SK-N-SH treated with all-trans-retinoic acid at 6 μM for 48 hours (cell line): ENCODE results near the gene SGIP1.
A peak's percentile ranks its signal among the peaks of the same experiment; 100 is the strongest.

Source experiments
- ATAC-seq: fragments of 200-7000 bp; cut with Tn5 transposase; 3 replicates; pipeline ENCODE4 v1.9.1; 2020; ENCODE audit warnings: mild to moderate bottlenecking, moderate library complexity
- ARNTL ChIP-seq: fragments of 450-650 bp; formaldehyde crosslinking; IDR thresholded peaks from 2 replicates; pipeline ENCODE4 v1.5.0; 2020; ENCODE audit warnings: low read depth, mild to moderate bottlenecking, moderate library complexity, borderline replicate concordance
- BACH2 ChIP-seq: fragments of 250-450 bp; sonication (Bioruptor Pico); IDR thresholded peaks from 2 replicates; pipeline ENCODE4 v1.9.0; 2021; ENCODE audit warnings: mild to moderate bottlenecking, borderline replicate concordance
- CSDC2 ChIP-seq: fragments of 250-450 bp; sonication (Bioruptor Pico); IDR thresholded peaks from 2 replicates; pipeline ENCODE4 v1.5.0; 2020; ENCODE audit warnings: mild to moderate bottlenecking, moderate library complexity
- ESRRG ChIP-seq: fragments of 250-450 bp; sonication (Bioruptor Pico); IDR thresholded peaks from 2 replicates; pipeline ENCODE4 v1.6.1; 2021; ENCODE audit warnings: mild to moderate bottlenecking
- GLIS3 ChIP-seq: fragments of 250-450 bp; sonication (Bioruptor Pico); IDR thresholded peaks from 2 replicates; pipeline ENCODE4 v1.5.0; 2020; ENCODE audit warnings: mild to moderate bottlenecking, moderate library complexity
- ISL1 ChIP-seq: fragments of 250-450 bp; sonication (Bioruptor Pico); IDR thresholded peaks from 2 replicates; pipeline ENCODE4 v2.1.2; 2022; ENCODE audit warnings: mild to moderate bottlenecking, moderate library complexity
- OSR1 ChIP-seq: fragments of 250-450 bp; sonication (Bioruptor Pico); IDR thresholded peaks from 2 replicates; pipeline ENCODE4 v1.8.0; 2022; ENCODE audit warnings: moderate library complexity, mild to moderate bottlenecking, inconsistent platforms
- PPARA ChIP-seq: fragments of 250-450 bp; sonication (Bioruptor Pico); IDR thresholded peaks from 2 replicates; pipeline ENCODE4 v1.5.0; 2020; ENCODE audit warnings: mild to moderate bottlenecking, borderline replicate concordance
- RARB ChIP-seq: fragments of 250-450 bp; sonication (Bioruptor Pico); IDR thresholded peaks from 2 replicates; pipeline ENCODE4 v1.8.0; 2021; ENCODE audit warnings: mild to moderate bottlenecking, moderate library complexity
- SNAI2 ChIP-seq: fragments of 250-450 bp; sonication (Bioruptor Pico); IDR thresholded peaks from 2 replicates; pipeline ENCODE4 v1.5.0; 2020; ENCODE audit warnings: mild to moderate bottlenecking, moderate library complexity
- TCF4 ChIP-seq: fragments of 250-450 bp; sonication (Bioruptor Pico); IDR thresholded peaks from 2 replicates; pipeline ENCODE4 v1.8.0; 2021; ENCODE audit warnings: mild to moderate bottlenecking, moderate library complexity, borderline replicate concordance
- ZFP3 ChIP-seq: fragments of 250-450 bp; sonication (Bioruptor Pico); IDR thresholded peaks from 2 replicates; pipeline ENCODE4 v1.5.0; 2020; ENCODE audit warnings: mild to moderate bottlenecking, moderate library complexity
- ZNF70 ChIP-seq: fragments of 450-650 bp; formaldehyde crosslinking; IDR thresholded peaks from 2 replicates; pipeline ENCODE4 v1.5.0; 2020; ENCODE audit warnings: mild to moderate bottlenecking, moderate library complexity
- TF ChIP-seq, protein P1 (sequence below): fragments of 250-450 bp; sonication (Bioruptor Pico); IDR thresholded peaks from 2 replicates; pipeline ENCODE4 v1.5.0; 2020; ENCODE audit warnings: mild to moderate bottlenecking, moderate library complexity
- TF ChIP-seq, protein P2 (sequence below): fragments of 250-450 bp; sonication (Bioruptor Pico); IDR thresholded peaks from 2 replicates; pipeline ENCODE4 v1.5.1; 2020; ENCODE audit warnings: low read depth, mild to moderate bottlenecking, moderate library complexity
- TF ChIP-seq, protein P3 (sequence below): fragments of 250-450 bp; sonication (Bioruptor Pico); IDR thresholded peaks from 2 replicates; pipeline ENCODE4 v1.5.1; 2021; ENCODE audit warnings: mild to moderate bottlenecking, moderate library complexity
- TF ChIP-seq, protein P4 (sequence below): fragments of 250-450 bp; sonication (Bioruptor Pico); IDR thresholded peaks from 2 replicates; pipeline ENCODE4 v1.8.0; 2021; ENCODE audit warnings: low read depth, mild to moderate bottlenecking, moderate library complexity, borderline replicate concordance

SGIP1 gene

DNA sequence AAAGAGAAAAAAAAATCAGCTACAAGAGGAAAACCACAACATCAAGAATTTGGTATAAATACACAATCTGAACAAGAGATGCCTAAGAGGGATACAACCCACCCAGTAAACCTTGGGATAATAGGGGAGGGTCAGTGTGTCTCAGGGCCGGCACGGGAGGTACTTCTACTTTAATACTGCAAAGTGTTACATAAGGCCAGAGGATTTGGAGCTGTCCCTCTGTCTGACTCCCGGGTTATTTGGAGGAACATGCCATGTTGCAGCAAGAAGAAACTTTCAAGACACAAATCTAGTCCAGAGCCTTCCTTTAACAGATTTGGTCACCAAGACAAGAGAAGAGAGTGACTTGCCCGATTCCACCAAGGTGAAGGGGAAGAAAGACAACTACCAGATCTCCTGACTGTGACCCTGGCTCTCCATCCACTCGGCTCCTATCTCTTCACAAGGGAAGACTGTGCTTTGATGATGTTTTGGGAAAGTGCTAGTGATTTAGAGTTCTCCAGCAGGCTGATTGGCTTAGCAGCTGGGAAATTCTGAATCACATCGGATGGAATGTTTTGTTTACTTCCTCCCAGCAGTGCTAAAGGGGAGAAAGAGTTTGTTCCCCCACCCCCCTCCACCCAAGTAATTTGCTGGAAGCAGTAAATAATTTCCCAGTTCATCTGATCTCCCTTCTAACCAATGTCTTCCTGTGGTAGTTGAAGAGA lies 29.3 kb downstream of the SGIP1 start:
- ATAC-seq = peak; percentile 75
- TF ChIP-seq ESRRG (CRISPR knock-in tag) = no peak
- no peak for TF ChIP-seq GLIS3 (CRISPR knock-in tag)
- no peak for TF ChIP-seq ARNTL (CRISPR knock-in tag)
- no peak for TF ChIP-seq SNAI2 (CRISPR knock-in tag)
- TF ChIP-seq BACH2 (CRISPR knock-in tag) = no peak
- TF ChIP-seq OSR1 (CRISPR knock-in tag) = no peak
- TF ChIP-seq ZFP3 (CRISPR knock-in tag) = no peak
- TF ChIP-seq PPARA (CRISPR knock-in tag) = no peak
- no peak for TF ChIP-seq TCF4 (CRISPR knock-in tag)
- TF ChIP-seq, protein P1, sequence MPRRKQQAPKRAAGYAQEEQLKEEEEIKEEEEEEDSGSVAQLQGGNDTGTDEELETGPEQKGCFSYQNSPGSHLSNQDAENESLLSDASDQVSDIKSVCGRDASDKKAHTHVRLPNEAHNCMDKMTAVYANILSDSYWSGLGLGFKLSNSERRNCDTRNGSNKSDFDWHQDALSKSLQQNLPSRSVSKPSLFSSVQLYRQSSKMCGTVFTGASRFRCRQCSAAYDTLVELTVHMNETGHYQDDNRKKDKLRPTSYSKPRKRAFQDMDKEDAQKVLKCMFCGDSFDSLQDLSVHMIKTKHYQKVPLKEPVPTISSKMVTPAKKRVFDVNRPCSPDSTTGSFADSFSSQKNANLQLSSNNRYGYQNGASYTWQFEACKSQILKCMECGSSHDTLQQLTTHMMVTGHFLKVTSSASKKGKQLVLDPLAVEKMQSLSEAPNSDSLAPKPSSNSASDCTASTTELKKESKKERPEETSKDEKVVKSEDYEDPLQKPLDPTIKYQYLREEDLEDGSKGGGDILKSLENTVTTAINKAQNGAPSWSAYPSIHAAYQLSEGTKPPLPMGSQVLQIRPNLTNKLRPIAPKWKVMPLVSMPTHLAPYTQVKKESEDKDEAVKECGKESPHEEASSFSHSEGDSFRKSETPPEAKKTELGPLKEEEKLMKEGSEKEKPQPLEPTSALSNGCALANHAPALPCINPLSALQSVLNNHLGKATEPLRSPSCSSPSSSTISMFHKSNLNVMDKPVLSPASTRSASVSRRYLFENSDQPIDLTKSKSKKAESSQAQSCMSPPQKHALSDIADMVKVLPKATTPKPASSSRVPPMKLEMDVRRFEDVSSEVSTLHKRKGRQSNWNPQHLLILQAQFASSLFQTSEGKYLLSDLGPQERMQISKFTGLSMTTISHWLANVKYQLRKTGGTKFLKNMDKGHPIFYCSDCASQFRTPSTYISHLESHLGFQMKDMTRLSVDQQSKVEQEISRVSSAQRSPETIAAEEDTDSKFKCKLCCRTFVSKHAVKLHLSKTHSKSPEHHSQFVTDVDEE = no peak
- TF ChIP-seq, protein P2, sequence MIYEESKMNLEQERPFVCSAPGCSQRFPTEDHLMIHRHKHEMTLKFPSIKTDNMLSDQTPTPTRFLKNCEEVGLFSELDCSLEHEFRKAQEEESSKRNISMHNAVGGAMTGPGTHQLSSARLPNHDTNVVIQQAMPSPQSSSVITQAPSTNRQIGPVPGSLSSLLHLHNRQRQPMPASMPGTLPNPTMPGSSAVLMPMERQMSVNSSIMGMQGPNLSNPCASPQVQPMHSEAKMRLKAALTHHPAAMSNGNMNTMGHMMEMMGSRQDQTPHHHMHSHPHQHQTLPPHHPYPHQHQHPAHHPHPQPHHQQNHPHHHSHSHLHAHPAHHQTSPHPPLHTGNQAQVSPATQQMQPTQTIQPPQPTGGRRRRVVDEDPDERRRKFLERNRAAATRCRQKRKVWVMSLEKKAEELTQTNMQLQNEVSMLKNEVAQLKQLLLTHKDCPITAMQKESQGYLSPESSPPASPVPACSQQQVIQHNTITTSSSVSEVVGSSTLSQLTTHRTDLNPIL = no peak
- TF ChIP-seq ZNF70 (CRISPR knock-in tag) = no peak
- TF ChIP-seq CSDC2 (CRISPR knock-in tag) = no peak
- TF ChIP-seq ISL1 (CRISPR knock-in tag) = no peak
- TF ChIP-seq, protein P3, sequence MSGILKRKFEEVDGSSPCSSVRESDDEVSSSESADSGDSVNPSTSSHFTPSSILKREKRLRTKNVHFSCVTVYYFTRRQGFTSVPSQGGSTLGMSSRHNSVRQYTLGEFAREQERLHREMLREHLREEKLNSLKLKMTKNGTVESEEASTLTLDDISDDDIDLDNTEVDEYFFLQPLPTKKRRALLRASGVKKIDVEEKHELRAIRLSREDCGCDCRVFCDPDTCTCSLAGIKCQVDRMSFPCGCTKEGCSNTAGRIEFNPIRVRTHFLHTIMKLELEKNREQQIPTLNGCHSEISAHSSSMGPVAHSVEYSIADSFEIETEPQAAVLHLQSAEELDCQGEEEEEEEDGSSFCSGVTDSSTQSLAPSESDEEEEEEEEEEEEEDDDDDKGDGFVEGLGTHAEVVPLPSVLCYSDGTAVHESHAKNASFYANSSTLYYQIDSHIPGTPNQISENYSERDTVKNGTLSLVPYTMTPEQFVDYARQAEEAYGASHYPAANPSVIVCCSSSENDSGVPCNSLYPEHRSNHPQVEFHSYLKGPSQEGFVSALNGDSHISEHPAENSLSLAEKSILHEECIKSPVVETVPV (CRISPR knock-in tag) = no peak

DNA sequence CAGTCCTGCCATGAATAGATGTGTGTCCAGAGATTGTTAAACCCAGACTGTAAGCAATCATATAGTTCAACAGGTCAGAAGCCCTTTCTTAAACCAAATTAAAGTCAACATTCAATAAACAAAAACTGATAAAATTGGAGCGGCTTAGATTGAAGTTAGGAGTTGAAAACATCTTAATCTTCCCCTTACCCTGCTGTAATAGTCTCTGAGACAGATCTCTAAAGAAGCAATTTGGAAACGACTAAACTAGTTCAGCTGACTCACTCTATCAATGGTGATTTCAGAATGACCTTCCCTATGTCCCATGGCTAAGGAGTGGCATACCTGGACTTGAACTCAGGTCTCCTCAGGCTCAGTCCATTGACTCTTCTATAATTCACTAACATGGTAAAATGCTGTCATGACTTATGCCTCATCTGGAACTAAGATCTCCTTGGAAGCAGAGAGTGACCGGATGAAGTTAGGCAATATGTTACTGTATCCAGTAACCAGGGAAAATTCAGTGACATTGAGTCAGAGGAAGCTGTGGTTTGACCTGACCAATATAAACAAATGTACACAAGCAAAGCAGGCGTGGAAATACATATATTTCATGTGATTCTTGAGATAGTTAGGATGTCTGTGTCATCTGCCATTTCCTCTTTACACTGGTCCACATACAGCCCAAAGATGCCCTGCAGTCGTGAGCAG lies 30.1 kb downstream of the SGIP1 start:
- peak; percentile 81 for ATAC-seq
- TF ChIP-seq RARB (CRISPR knock-in tag) (no peak), TCF4 (CRISPR knock-in tag) (no peak), PPARA (CRISPR knock-in tag) (no peak)
- TF ChIP-seq, protein P1 = no peak

DNA sequence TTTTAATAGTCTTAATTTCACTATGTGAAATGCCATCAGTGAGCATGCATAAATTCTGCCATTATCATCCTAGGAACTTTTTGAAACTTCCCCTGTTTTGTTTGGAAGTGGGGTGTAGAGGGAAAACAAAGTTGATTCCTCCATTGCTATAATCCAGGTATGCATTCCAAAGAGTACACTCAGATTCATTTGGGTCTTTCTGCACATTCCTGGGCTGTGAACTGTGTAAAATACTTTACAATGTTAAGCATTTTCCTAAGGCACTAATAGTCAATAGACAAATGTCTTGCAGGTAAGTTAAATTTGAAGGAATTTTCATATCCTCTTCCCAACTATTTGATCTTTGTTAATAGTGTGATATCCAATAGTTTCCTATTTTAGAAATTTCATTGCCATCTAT lies 36.2 kb downstream of the SGIP1 start:
- ATAC-seq = no peak; the same call in 2 of the 3 replicates
- TF ChIP-seq, protein P4, sequence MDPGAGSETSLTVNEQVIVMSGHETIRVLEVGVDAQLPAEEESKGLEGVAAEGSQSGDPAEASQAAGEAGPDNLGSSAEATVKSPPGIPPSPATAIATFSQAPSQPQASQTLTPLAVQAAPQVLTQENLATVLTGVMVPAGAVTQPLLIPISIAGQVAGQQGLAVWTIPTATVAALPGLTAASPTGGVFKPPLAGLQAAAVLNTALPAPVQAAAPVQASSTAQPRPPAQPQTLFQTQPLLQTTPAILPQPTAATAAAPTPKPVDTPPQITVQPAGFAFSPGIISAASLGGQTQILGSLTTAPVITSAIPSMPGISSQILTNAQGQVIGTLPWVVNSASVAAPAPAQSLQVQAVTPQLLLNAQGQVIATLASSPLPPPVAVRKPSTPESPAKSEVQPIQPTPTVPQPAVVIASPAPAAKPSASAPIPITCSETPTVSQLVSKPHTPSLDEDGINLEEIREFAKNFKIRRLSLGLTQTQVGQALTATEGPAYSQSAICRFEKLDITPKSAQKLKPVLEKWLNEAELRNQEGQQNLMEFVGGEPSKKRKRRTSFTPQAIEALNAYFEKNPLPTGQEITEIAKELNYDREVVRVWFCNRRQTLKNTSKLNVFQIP (CRISPR knock-in tag) = no peak
- no peak for TF ChIP-seq ISL1 (CRISPR knock-in tag)
- no peak for TF ChIP-seq ZNF70 (CRISPR knock-in tag)
- TF ChIP-seq, protein P3 (CRISPR knock-in tag) = no peak
- no peak for TF ChIP-seq PPARA (CRISPR knock-in tag)
- TF ChIP-seq, all 23 proteins: peak for 0
